SKM-1 treated with dmso at 0.1 percent for 144 hours (cell line): Measurements from ENCODE around the gene TUT7.
A peak's percentile ranks its signal among the peaks of the same experiment; 100 is the strongest.
"Not testable (repeated sequence)": the region's sequence is repeated elsewhere in the genome, so short reads cannot be mapped to it uniquely, and the experiment has no call there.

Source experiments
- DNase-seq: peaks from one replicate; lab custom pipeline; 2025; ENCODE audit not compliant: unreplicated experiment; lab: John Stamatoyannopoulos, UW

Gene TUT7

DNA sequence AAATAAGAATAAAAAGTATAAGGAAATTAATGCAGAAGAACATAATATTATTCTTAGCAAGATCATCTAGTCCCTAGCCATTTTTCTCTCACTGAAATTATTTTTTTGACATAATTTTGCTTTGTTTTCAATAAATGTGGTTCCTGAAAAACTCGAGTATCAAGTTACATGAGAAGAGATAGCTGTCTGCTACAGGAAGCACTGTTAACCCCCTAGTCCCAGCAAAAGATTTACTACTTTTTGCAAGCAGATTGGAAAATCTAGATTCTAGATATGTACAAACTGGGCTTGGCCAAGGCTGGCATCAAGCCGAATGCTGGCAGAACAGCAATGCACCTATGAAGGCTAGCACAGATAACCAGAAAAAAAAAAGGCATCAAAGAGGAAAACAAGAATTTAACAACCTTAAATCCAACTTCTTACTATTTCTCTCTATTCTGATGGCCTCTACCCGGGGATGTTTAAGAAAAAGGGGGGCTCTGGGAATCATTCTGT is 49.9 kb downstream of the TUT7 start:
- DNase-seq: no peak

DNA sequence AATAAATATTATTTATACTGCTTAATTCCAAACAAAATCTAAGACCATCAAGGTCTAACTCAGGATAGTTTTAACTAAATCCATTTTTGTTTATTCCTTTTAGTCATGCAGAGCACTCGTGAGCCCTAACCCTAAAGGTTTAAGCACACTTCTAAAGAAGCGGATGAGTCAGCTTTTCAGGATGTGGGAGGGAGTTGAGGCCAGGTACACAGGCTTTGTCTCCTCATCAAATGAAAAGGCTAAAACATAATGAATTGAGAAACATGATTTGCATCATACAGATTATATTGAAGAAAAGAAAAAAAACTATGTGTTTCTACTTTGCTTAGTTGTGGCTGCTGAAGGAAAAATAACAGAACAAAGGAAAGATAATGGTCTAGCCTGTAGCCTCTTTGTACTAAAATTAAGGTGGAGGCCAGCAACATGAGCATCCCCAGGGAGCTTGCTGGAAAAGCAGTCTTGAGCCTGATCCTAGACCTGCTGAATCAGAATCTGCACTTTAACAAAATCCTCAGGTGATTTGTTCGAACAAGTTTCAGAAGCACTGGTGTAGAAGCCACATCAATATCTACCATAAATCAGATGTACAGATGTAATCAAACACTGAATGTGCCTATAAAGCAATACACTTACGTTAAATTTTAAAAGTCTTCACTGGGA is 50.8 kb downstream of the TUT7 start:
- no peak for DNase-seq

DNA sequence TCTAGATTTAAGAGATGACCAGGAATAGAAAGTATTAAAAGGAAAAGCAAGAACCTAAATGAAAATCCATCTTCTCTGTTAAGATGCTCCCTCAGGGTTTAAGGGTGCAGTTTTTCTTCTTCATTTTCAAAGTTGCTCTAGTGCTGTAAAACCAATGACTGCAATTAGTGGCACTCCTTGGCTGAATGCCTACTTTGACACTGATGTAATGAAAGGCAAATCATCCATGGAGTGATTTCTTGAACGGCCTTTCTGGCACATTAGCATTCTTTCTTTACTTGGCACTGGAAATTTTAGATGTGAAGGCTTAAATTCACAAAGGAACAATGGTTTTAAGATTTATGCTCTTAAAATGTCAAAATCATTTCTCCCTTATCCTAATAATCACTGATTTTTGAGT is 52.5 kb downstream of the TUT7 start:
- DNase-seq: no peak

DNA sequence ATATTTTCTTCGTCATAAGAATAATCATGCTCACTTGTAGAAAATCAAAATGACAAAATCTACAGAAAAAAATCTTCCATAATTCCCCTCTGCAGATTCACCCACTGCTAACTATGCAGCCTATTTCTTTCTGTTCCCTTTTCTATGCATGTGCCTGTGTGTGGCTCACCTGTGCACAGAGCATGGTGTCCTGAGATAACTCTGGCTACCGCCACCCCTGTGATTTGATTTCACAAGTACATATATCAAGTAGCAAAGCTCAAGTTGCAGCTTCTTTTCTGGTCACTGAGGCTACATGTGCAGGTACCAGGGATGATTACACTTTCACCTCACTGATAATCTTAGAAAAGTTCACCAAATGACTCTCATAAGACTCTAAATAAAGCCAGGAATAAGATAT is 53.5 kb downstream of the TUT7 start:
- no peak for DNase-seq

DNA sequence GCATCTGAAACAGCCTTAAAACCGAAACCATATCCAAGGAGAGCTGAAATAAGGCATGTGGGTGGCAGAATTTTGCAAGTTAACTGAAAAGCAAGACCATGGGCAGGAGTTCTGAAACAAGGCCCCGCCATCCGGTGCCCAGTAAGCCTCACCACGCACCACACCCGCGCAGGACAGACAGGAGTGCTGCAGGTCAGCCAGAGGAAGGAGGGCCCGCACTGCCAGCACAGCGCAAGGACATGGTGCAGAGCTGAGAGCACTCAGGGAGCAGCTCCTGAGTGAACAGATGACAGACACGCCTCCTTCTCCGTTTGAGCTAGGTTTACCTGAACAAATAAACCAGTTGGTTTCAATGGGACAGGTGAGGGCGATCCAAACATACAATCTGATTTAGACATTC is 55.3 kb downstream of the TUT7 start:
- DNase-seq: no peak

DNA sequence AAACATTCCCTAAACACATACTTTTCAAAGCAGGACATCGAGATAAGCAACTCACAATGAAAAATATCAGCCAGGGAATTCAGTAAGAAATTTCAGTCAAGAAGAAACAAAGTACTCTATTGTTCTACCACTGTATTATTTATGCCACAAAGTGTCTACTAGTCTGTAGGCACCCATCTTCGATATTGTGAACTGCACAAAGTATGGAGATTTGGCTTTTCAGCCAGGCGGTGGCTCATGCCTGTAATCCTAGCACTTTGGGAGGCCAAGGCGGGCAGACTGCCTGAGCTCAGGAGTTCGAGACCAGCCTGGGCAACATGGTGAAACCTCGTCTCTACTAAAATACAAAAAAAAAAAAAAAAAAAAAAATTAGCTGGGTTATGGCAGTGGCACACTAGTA is 63.9 kb downstream of the TUT7 start:
- not testable (repeated sequence) for DNase-seq

DNA sequence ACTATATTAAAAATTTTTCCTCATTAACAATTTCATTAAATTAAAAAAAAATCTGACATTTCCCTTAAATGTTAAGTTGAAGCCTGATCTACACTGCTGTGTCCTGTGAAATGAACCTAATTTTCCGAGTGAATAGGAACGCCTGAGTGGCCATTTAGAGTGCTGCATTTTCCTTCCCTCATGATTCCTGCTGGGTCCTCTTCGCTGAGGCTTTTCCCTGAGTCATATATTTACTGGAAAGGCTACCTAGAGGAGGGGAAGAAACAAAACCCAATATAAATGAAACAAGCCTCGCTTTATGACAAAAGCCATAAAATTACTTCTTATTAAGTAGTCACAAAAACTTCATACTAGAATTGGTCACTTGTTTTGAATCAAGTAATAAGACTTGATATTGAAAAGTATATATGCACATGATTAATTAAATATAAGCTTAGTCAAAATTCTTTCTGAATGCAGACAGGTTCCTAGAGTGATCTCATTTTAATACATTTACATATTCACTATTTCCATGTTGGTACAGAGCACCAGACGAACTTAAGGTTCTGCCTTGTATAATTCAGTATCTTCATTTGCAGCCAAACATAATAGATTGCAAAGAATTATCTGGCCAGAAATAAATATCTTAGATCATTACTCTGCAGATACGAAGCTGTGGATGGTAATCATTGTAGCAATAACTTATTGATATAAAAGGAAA is 65.6 kb downstream of the TUT7 start:
- no peak for DNase-seq

DNA sequence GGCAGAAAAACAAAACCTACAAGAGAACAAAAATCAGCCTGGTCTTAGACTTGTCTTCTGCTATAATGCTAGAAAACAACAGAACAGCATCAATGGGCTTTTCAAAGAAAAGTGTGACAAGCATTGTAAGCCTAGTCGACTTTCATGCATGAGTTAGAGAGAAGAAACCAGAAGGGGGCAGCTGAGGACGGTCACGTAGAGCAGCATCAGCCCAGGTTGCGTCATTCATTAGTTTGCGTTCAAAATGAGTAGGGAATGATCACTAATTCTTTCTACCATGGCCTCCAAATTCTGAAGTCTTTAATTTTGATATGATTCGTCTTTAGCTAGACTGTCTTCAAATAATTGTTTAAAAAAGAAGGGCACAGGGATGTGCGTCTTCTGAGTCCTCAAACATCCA is 67.2 kb downstream of the TUT7 start:
- no peak for DNase-seq

DNA sequence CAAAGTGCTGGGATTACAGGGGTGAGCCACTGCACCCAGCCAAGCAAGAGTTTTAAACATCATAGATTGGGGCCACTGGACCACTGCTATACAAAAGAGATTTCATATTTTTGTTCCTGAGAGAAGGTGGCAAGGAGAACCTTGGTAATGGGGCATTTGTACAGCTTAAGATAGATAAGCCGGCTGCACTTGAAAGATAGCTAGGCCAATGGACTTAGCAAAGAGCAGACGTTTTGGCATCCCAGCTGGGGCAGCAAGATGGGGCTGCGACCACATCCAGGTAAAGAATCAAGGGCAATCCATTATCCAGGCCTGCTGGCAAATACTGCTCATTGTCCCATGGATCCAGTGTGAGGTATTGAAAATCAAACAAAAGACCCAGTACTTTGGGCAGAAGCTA is 67.9 kb downstream of the TUT7 start:
- DNase-seq: no peak

DNA sequence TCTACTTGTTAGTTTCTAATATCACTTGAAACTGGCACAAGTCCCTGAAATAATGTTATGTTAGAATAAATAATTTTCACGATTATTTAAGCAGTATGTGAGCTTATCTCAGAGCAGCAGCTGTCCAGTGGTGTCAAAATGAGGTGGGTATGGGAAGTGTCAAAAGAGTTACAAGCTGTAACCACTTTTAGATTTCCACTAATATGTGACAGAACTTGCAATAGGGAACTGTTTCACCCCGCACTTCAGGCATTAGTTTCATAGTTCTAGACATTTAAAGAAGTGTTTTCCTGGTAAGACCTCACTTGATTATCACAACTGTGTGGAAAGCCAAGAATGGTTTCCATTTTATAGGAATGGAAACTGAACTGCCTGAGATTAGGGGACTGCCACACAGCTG is 68.9 kb downstream of the TUT7 start:
- DNase-seq: no peak

DNA sequence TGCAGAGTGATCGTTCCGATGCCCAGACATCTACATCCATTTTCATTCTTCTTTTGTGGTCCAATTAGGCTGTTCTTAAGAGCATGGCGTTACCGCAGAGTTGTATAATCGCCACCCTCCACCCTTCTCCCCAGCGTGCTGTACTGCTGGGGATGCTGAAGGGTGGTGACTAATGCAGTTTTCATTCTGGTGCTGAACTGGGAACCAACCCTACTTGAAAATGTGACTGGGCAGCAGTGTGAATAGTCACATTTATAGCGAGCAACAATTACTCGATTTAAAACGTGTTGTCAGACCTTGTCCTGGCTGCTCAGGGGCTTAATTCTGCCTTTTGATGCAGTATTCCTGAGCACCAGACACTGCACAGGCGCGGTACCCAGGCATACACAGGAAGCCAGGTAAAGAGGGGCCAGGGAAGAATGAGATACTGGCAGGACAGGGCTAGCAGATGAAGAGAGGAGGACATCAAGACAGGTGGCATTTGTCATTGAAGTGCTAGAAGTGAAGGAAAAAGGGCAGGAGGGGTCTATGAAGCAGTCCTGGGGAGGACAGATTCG is 71.2 kb downstream of the TUT7 start:
- DNase-seq: no peak

DNA sequence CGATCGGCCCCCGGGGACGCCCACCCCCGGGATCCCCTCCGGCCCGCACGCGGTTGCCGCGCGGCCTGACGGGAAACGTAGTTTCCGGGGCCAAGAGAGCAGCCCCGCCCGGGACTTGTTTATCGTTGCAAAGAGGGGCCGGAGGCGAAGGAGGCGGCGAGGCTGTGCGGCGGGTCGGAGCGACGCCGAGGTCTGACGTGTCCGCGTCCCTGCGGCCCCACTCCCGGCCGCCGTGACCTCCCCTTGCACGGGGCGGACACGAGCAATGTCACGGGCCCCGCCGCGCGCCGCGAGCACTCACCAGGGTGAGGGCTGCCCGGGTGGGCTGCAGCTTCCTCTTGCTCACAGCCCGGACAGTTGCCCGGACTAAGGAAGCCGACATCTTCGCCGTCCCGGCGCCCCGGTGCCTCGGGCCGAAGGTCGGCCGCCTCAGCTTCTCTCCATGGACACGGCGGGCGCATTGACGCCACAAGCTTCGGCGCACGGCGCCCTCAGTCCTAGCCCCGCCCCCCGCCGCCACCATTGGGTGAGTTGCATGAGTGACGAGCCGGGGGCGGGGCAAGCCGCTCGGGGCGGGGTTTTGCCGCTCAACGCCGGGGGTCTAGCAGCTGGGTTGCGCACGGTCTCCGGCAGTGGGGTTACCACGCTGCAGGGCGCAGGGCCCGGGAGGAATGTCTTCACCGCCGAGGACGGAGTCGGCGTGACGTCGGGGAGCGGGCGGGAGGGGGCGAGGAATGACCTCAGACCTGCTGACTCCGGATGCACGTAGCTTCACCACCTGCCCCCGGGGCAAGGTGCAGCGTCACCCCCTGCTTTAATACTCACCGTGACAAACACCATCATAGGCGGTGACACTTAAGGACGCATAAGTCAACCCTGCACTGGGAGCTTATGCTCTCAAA is 71.9 kb downstream of the TUT7 start, which contains the start of gene ISCA1:
TSS of gene ISCA1 (minus strand) at position 462 of the 902 bp plus-strand sequence. CDS start at position 382, 80 bp downstream.
- DNase-seq: peak; percentile 53

DNA sequence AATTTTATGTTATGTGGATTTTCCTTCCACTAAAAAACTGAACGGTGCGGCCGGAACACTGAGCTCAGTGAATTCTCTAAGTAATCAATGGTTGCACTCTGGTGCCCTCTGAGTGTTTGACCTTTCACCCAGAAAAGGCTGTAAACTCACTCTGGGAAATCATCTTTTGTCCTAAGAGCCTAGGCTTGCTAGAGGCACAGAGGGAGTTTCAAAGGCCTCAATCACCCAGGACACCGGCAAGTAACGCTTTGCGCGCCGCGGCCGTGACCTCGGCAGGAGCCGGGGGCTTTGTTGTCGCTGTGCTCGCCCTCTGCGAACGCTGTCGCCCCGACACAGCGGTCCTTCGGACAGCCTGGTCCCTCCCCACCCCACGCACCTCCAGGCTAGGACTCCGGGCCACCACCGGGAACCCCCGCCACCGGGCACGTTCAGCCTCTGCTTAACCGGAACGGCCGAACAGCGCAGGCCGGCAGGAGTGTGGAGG is 72.6 kb downstream of the TUT7 start:
- DNase-seq: no peak

DNA sequence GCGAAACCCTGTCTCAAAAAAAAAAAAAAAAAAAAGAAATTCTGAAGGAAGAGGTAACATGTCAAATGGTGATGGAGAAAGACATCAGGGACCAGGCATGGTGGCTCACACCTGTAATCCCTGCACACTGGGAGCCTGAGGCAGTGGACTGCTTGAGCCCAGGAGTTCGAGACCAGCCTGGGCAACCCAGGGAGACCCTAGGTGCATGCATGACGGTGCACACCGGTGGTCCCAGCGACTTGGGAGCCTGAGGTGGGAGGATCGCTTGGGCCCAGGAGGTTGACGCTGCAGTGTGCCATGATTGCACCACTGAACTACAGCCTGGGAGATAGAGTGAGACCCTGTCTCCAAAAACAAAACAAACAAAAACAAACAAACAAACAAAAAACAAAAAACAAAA is 73.6 kb downstream of the TUT7 start:
- no peak for DNase-seq

DNA sequence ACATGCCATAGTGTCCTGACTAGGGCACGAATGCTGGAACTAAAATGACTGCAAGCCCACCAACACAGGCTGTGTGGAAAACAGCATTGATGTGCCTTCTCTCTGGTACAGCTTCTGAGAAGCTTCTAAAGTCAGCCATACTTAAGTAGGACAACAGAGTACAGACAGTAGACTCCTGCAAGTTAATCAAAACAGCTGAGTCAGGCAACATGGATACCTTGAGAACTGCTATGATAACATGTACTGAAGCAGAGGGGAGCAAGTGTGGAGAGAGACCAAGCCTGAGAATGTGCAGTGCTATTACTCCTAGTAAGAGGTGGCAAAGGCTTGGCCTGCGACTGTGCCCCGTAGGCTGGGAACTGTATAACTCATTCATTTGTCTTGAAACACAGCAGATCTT is 74.4 kb downstream of the TUT7 start:
- DNase-seq: no peak

DNA sequence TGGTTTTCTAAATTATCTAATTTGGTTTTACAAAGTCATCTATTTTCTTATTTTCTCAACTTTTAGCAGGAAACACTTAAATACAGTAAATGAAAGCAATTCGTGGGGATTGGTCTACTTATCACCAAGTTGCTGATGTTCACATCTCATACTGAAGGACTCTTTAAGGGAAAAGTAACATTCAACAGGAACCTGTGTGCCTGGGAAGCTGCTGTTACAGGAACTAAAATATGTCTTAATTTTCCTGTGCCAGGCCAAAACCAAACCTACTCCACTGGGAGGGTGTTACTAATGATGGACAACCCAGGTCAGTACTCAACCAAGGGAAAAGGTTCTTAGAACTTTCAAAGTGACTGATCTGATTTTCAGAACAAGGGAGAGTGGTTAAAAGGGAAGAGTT is 77.1 kb downstream of the TUT7 start:
- DNase-seq: no peak

DNA sequence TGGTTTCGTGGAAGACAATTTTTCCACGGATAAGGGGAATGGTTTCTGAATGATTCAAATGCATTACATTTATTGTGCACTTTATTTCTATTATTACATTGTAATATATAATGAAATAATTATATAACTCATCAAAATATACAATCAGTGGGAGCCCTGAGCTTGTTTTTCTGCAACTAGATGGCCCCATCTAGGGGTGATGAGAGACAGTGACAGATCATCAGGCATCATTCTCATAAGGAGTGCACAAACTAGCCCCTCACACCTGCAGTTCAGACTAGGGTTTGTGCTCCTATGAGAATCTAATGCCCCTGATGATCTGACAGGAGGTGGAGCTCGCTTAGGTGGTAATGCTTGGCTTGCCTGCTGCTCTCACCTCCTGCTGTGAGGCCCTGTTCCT is 78.2 kb downstream of the TUT7 start:
- no peak for DNase-seq

DNA sequence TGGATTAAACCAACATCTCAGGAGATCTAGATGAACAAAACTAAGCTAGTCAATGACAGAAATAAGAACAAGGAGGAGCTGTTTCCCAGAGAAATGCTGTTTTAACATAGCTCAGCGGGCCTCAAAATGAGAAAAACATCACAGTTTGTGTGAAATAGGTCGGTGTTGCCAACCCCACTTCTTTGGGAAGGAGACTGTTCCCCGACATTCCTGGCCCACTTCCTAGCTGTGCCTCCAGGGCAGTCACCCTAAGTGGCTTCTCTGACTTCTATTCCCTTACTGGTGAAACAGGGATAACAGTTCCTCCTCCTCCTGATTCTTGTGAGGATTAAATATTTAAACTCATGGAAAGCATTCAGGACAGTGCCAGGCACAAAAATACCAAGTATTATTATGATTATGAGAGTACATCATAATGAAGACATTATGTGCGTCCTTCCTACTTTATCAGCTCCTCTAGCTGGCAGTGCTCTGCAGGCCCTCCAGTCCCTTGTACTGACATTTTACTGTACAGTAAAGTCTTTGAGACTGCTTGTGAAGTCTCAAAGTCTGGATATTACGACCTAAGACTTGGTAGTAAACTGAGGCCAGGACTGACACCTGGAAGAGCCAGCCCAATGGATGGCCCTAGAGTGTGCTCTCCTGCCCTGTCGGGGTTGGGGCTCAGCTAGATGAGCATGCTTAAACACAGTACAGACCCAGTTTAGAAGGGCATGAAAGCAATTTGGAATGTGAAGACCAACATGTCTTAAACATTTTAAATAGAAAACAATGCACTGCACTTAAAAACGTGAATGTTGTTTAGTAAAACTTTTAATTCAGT is 79.2 kb downstream of the TUT7 start:
- DNase-seq: no peak

DNA sequence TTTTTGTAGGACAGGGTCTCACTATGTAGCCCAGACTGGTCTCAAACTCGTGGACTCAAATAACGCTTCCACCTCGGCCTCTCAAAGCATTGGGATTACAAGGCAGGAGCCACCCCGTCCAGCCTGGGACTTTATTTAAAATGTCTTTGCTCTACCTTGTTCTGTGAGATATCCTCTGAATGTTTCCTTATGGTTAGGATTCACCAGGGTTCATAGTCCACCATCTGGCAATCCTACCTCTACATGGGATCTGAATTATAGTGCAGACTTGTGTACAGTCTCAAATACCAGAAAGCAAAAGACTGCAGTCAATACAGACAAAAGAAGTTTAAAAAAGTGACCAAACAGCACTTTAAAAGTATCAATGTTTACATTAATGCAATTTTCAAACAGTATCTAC is 82.0 kb downstream of the TUT7 start:
- no peak for DNase-seq

DNA sequence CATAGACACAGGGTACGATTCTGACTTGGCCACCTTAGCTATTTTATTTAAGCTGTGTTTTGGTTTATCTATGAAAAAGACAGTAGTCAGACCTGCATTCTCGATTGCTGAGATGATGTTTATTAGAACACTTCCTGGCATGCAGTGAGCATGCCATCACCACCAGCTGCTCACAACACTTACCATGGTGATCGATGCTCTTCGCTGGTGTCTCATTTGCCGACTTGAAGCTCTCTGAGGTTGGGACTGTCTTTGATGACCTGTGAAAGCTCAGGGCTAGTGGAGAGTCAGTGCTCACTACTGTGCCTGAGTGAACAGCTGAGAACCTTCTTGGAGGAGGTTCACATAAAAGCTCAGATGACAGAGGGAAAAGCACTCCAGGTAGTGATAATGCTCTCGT is 90.3 kb downstream of the TUT7 start:
- DNase-seq: no peak
